Measurements from ENCODE around the gene DCAF5. TPM values are rescaled to one million over a fixed set of nuclear protein-coding genes. Genes with fewer than 3 reads are reported as not detected.

The DCAF5 gene
- total and polyA plus RNA-seq, 2 experiments from 2014 or later: 50.0 to 58.2 TPM

DNA sequence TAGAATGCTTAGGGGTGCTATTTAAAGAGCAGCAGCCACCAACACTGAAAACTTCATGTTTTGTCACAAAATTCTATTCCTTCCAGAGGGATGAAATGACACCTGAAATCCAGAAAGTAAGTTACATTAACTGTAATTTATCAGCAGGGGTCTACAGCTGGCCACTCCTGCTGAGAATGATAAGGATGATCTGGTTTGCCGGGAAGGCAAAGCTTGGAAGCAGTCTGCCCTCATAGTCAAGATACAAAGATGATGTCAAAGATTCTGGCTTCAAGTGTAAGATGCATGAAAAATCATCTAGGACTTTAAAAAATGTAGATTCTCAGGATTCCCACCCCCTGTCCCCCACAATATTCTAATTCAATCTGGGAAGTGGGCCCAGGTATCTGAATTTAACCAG, 58.4 kb downstream of the DCAF5 start:
- H3K36me3 ChIP-seq: peaks cover 19% of the 10 kb centered on the region
- no peak for DNase-seq (ENCODE audit: low read depth in 1 of 2, low spot score in 1 of 2)
- TF ChIP-seq, protein P1, sequence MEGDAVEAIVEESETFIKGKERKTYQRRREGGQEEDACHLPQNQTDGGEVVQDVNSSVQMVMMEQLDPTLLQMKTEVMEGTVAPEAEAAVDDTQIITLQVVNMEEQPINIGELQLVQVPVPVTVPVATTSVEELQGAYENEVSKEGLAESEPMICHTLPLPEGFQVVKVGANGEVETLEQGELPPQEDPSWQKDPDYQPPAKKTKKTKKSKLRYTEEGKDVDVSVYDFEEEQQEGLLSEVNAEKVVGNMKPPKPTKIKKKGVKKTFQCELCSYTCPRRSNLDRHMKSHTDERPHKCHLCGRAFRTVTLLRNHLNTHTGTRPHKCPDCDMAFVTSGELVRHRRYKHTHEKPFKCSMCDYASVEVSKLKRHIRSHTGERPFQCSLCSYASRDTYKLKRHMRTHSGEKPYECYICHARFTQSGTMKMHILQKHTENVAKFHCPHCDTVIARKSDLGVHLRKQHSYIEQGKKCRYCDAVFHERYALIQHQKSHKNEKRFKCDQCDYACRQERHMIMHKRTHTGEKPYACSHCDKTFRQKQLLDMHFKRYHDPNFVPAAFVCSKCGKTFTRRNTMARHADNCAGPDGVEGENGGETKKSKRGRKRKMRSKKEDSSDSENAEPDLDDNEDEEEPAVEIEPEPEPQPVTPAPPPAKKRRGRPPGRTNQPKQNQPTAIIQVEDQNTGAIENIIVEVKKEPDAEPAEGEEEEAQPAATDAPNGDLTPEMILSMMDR (IDR thresholded peaks at IDR 0.05; ENCODE audit: low read depth, low read length): no peak
- H3K9me3 ChIP-seq (ENCODE audit: low read depth): no peaks in the 10 kb centered on the region
- no peaks in the 10 kb centered on the region for H3K27me3 ChIP-seq
- no peak overlapping the region for H3K4me3 ChIP-seq
- peaks cover 20% of the 10 kb centered on the region for H3K4me1 ChIP-seq (ENCODE audit: low read depth)
- H3K27ac ChIP-seq: peak overlapping the region; percentile 87

DNA sequence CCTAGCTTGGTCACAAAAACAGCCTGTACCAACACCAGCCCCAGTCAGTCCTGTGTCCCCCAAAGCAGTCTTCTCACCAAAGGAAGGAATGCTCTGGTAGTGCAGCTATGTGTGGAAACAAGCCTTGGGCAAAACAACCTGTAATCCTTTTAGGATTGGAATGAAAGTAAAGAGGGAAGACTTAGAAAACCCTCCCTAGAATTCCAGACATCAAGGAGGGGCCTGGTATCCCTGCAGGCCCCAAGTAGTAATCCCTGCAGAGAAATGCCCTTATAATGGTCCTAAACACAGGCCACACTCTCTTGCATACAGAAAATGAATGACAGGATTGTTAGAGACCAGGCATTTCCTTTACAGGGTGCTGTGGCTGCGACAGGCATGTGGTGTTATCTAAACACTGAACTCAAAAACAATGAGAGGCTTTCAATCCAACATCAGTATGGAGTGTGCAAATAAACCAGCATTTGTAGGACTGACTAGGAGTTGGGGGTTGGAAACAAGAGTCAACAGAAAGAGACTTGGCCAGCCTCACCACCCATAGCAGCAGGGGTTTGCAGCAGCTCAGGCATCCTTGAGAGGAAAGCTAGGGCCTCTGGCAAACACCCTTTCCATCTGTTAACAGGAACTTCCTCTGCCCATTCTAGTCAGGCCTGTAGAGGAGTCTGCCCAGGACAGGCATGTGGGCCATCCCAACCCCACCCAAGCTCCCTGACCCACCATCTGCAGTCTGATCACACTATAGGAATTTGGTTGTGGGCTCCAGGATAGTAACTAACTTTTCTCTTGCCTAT, 59.1 kb downstream of the DCAF5 start:
- Histone ChIP-seq H3K9me3 (ENCODE audit: low read depth) (no peaks in the 10 kb centered on the region), H3K27me3 (no peaks in the 10 kb centered on the region), H3K36me3 (peaks cover 25% of the 10 kb centered on the region), H3K27ac (peak overlapping the region; percentile 87), H3K4me3 (no peak overlapping the region), H3K4me1 (ENCODE audit: low read depth) (peaks cover 20% of the 10 kb centered on the region)
- DNase-seq (ENCODE audit: low read depth in 1 of 2, low spot score in 1 of 2): peak; percentile 20 to 86
- TF ChIP-seq, protein P1 (IDR thresholded peaks at IDR 0.05; ENCODE audit: low read depth, low read length): no peak

DNA sequence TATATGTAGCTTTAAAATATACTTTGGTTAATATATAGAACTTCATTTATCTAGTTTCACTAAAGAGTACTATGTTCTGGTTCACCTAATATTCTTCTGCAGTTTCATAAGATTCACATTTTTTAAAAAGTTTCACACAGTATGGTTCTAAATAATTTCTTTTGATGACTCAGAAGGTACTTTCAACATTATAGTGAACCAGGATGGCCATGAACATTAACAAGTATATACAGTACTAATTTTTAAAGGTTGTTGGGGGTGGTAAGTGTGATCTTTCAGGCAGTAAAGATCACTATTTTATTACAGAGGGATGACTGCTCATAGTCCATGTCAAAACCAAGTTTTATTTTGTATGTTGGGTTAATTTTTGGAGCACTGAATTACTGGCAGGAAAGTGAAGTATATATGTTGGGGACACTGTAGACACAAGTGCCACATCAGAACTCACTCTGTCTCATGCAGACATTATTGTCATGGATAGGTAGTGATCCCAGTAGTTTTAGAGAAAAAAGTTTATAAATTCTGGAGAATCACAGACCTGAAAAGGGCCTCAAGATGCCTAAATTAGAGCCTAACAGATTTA, 60.0 kb downstream of the DCAF5 start:
- no peaks in the 10 kb centered on the region for H3K9me3 ChIP-seq (ENCODE audit: low read depth)
- H3K27me3 ChIP-seq: no peaks in the 10 kb centered on the region
- H3K36me3 ChIP-seq: peaks cover 25% of the 10 kb centered on the region
- peak overlapping the region; percentile 87 for H3K27ac ChIP-seq
- TF ChIP-seq, protein P1 (IDR thresholded peaks at IDR 0.05; ENCODE audit: low read depth, low read length): no peak
- H3K4me1 ChIP-seq (ENCODE audit: low read depth): peaks cover 20% of the 10 kb centered on the region
- DNase-seq (ENCODE audit: low read depth in 1 of 2, low spot score in 1 of 2): no peak
- no peak overlapping the region for H3K4me3 ChIP-seq

DNA sequence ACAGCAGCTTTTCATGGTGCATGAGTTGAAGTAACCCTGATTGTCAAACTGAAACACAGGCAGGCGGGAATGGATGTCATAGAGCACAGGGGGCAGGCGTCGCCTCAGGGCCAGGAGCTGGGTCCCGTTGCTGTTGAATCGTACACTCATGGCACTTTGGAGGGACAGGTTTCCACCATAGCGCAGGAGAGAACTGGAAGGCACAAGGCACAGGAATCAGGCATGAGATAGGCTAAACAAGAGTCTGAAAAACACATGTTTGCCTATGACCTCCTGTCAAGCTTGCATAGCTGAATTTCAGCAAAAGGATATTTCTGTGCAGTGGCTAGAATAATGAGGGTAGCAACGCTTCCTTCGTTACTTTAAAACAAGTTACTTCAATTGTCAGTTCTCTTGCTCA, 61.2 kb downstream of the DCAF5 start:
- Histone ChIP-seq H3K9me3 (ENCODE audit: low read depth) (no peaks in the 10 kb centered on the region), H3K4me3 (no peak overlapping the region), H3K4me1 (ENCODE audit: low read depth) (peaks cover 20% of the 10 kb centered on the region), H3K27me3 (no peaks in the 10 kb centered on the region), H3K36me3 (peaks cover 28% of the 10 kb centered on the region), H3K27ac (no peak overlapping the region)
- DNase-seq (ENCODE audit: low read depth in 1 of 2, low spot score in 1 of 2): no peak
- TF ChIP-seq, protein P1 (IDR thresholded peaks at IDR 0.05; ENCODE audit: low read depth, low read length): no peak

DNA sequence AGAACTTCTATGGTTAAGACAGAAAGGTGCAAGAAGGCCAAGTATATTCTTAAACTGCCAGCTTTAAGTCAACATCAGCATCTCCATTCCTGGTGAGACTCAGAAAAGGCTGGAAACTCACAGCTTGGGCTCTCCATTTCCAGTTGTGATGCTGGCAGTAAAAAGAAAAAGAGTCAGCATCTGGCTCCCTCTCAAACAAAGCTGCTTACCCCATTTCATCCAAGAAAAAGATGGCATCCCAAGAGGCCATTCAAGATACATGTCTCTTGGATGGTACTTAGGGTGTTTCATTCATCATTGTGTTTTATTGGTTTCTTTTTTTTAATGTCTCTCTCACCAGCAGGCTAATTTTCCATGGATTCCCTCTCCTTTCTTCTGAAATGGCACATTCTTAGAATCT, 61.9 kb downstream of the DCAF5 start:
- DNase-seq (ENCODE audit: low read depth in 1 of 2, low spot score in 1 of 2): no peak
- no peaks in the 10 kb centered on the region for H3K27me3 ChIP-seq
- H3K4me3 ChIP-seq: no peak overlapping the region
- H3K36me3 ChIP-seq: peaks cover 28% of the 10 kb centered on the region
- H3K4me1 ChIP-seq (ENCODE audit: low read depth): peaks cover 20% of the 10 kb centered on the region
- no peaks in the 10 kb centered on the region for H3K9me3 ChIP-seq (ENCODE audit: low read depth)
- H3K27ac ChIP-seq: no peak overlapping the region
- TF ChIP-seq, protein P1 (IDR thresholded peaks at IDR 0.05; ENCODE audit: low read depth, low read length): no peak

Data from cardiac muscle cell (in vitro differentiated cells and primary cell).